GM12891 (cell line): ENCODE measurements around the gene UBE2U.

Experiments used
- DNase-seq: peaks from one replicate; pipeline ENCODE4 v3.0.0; 2011; ENCODE audit warnings: low spot score; ENCODE audit not compliant: insufficient read length
- FAIRE-seq: peaks from 2 replicates; lab custom pipeline; 2011; peaks lifted over from hg19 to GRCh38; lab: Jason Lieb, UNC
- PAX5 ChIP-seq: IDR thresholded peaks from 2 replicates; pipeline ENCODE4 v1.6.1; 2011; ENCODE audit warnings: low read length, moderate library complexity, mild to moderate bottlenecking; ENCODE audit not compliant: insufficient read depth, severe bottlenecking
- POLR2A ChIP-seq: IDR thresholded peaks from 2 replicates; pipeline ENCODE4 v1.6.1; 2011; ENCODE audit warnings: low read depth, low read length, control low read depth
- POLR2AphosphoS5 ChIP-seq: IDR thresholded peaks from 2 replicates; pipeline ENCODE4 v1.6.1; 2011; ENCODE audit warnings: low read depth, low read length, control low read depth
- POU2F2 ChIP-seq: IDR thresholded peaks from 2 replicates; pipeline ENCODE4 v1.6.1; 2011; ENCODE audit warnings: low read depth, mild to moderate bottlenecking, control low read depth, low read length, moderate library complexity
- SPI1 ChIP-seq: IDR thresholded peaks from 2 replicates; pipeline ENCODE4 v1.6.1; 2011; ENCODE audit warnings: low read depth, low read length, control low read depth
- TAF1 ChIP-seq: IDR thresholded peaks from 2 replicates; pipeline ENCODE4 v1.6.1; 2011; ENCODE audit warnings: low read depth, low read length, control low read depth

The UBE2U gene

DNA sequence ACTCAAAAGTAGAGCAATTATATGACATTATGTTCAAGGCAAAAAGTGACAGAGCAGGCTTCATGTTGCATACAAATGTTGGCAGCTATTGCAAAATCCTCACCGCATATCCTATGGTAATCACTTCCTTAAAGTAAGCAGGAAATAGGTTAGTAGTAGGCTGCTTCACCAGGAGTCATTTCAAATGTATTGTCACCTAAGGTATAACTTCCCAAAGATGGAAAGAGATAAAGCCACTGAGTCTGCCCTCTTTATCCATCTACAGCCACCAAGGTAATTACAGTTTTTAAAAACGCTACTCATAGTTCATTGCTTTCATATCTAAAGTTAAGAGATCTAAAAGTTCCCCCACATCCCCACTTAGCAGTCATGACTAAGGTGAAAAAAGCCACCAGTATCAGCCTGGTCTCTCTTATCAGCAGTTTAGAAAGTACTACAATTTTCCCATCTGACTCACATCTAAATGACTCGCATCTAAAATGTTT is 31.6 kb upstream of the UBE2U start:
- FAIRE-seq = no peak
- DNase-seq = no peak

GRCh38 chr1:64172458-64172983 is 30.9 kb upstream of the UBE2U start:
- FAIRE-seq (no peak), DNase-seq (no peak)
- no peak for TF ChIP-seq POLR2A
- no peak for TF ChIP-seq TAF1
- TF ChIP-seq POU2F2 = no peak
- no peak for TF ChIP-seq SPI1
- no peak for TF ChIP-seq POLR2AphosphoS5

More for the DNA sequence above, 31.6 kb upstream of the UBE2U start:
- TF ChIP-seq SPI1 (peak; percentile 58), POU2F2 (no peak)

- FAIRE-seq (no peak), DNase-seq (no peak)
- TF ChIP-seq POU2F2 (no peak), POLR2AphosphoS5 (no peak), SPI1 (no peak), TAF1 (no peak), PAX5 (no peak), POLR2A (no peak)
These were observed 30.0 kb upstream of the UBE2U start for GRCh38 chr1:64173336-64173940.

- no peak for TF ChIP-seq POLR2AphosphoS5
- TF ChIP-seq PAX5 = no peak
- no peak for FAIRE-seq
- no peak for DNase-seq
These were observed 27.8 kb upstream of the UBE2U start for GRCh38 chr1:64175639-64176038.

- DNase-seq (no peak), FAIRE-seq (no peak)
- TF ChIP-seq POLR2AphosphoS5 (no peak), POU2F2 (no peak), POLR2A (no peak), PAX5 (no peak), TAF1 (no peak), SPI1 (no peak)
These were observed 26.8 kb upstream of the UBE2U start for GRCh38 chr1:64176659-64177058.

GRCh38 chr1:64179588-64179987 is 23.8 kb upstream of the UBE2U start:
- no peak for TF ChIP-seq PAX5
- TF ChIP-seq POLR2AphosphoS5 = no peak
- no peak for TF ChIP-seq SPI1
- TF ChIP-seq TAF1 = no peak
- no peak for TF ChIP-seq POU2F2
- TF ChIP-seq POLR2A = no peak
- no peak for DNase-seq
- FAIRE-seq = no peak

DNA sequence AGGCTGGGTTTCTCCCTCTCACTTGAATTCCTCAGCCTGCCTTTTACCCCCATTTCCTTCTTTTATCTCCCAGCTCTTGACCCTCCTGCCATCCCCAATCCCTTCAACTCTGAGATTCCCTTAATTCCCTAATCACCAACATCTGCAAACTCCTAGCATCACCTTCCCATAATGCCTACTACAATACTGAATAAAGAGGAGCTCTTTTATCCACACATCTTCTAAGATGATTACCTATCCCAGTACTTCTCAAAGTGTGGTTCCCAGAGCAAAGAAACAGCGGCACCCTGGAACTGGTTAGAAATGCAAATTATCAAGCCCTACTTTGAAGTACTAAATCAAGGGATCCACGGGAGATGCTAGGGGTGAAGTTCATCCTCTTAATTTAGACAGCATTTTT is 21.2 kb upstream of the UBE2U start:
- DNase-seq (no peak), FAIRE-seq (no peak)
- no peak for TF ChIP-seq PAX5
- no peak for TF ChIP-seq POLR2AphosphoS5
- TF ChIP-seq SPI1 = no peak
- no peak for TF ChIP-seq POLR2A
- TF ChIP-seq POU2F2 = no peak
- no peak for TF ChIP-seq TAF1

DNA sequence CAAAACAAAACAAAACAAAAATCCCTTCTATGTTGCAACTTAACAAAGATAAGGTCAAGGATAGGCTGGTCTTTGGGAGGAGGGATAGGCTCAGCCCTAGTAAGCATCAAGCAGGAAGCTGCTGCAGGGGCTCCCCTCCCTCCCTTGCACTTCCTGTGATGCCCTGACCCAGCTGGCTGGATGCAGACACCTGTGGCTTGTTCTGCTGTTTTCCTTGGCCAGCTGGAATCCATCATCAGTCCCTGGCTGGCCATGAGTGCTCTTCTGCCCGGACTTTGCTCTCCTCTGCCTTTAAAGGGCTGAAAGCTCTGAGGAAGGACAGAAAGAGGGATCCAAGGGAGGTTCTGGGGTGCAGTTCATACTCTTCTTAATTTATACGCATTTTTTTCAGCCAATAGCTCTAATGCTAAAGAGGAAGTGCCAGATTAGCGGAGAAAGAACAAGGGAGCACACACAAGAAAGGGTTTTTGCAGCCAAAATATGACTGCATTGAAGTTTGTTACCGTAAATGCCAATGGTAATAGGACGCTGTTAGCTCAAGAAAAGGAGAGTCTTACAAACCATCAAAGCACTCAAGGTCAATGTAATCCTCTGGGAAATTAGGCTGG is 19.9 kb upstream of the UBE2U start:
- TF ChIP-seq POLR2A (no peak), SPI1 (0 out of 2 replicates have a peak, but pooled peaks have one; percentile 36)
- FAIRE-seq = no peak

DNA sequence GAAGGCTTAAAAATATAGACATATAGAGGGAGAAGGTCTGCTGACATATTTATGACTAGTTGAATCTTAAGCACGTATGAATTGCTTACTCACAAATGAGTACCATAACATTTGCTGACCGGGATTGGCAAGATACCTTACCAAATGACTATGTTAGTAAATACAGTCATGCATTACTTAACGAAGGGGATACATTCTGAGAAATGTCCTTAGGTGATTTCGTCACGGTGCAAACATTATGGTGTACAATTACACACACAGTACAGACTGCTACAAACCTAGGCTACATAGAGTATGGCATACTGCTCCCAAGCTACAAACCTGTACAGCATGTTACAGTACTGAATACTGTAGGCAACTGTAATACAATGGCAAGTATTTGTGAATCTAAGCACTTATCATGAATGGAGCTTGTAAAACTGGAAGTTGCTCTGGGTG is 19.4 kb upstream of the UBE2U start:
- TF ChIP-seq POLR2A (no peak), TAF1 (no peak), SPI1 (no peak)
- DNase-seq = no peak
- peak; percentile 23 for FAIRE-seq

More for the DNA sequence above, 19.9 kb upstream of the UBE2U start:
- DNase-seq = no peak

DNA sequence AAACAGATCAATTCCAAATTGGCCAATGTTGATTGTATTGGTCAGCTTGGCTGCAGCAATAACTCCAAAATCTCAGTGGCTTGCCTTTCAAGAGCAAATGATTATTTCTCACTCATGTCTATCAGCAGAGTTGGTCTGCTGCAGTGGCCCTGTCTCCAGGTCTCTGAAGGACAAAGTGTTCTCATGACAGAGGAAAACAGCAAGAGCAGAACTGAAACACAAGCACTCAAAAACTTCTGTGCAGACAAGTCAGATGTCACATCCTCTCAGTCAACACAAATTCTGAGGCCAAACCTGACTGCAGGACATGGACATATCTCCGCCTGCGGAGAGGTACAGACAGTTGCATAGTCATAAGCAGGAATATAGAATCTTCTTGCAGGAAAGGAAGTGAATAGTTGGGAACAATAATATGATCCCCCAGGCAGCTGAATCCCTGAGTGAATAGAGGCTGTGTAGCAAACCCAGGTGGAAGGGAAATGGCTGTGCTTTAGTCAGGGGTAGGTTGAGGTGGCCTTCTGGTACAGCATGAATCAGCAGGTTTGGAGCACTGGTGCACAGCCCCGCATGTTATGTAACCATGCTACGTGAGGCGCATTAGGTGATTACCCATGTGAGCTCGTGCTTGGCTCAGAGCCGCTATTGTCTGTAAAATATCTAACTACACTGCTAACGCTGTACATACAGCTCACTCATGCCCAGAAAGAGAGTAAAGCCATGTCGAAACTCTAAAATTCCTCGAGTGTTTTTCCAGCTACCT is 17.1 kb upstream of the UBE2U start:
- no peak for TF ChIP-seq POLR2AphosphoS5
- peak; percentile 83 for TF ChIP-seq SPI1
- TF ChIP-seq POLR2A = no peak
- FAIRE-seq (no peak), DNase-seq (no peak)
